Esophagus squamous epithelium (tissue), 5 donors: ENCODE results near the gene IGF1R. TPM values are rescaled to one million over a fixed set of nuclear protein-coding genes. Genes with fewer than 3 reads are reported as not detected.

ENCODE experiments used
- DNase-seq: peaks from one replicate; lab custom pipeline; 2025; lab: John Stamatoyannopoulos, UW
- H3K27ac ChIP-seq, 4 donors: fragments of 200-600 bp; sonication (generic); one replicate each; pipeline ENCODE4 v1.5.1; 2016 to 2019; ENCODE audit warnings: mild to moderate bottlenecking in 1 of 4
- H3K27me3 ChIP-seq, 4 donors: fragments of 200-600 bp; sonication (generic); 1 replicate in 3 of 4; 2 replicates in 1 of 4; pipeline versions ENCODE4 v1.5.1 to v1.6.0; 2017 to 2021; ENCODE audit warnings: antibody characterized with exemption in 1 of 4
- H3K36me3 ChIP-seq, 3 donors: fragments of 200-600 bp; sonication (generic); one replicate each; pipeline ENCODE4 v1.5.1; 2016 to 2019
- H3K4me1 ChIP-seq, 3 donors: fragments of 200-600 bp; sonication (generic); one replicate each; pipeline ENCODE4 v1.5.1; 2017 to 2019
- H3K4me3 ChIP-seq, 4 donors: fragments of 200-600 bp; sonication (generic); 1 replicate in 3 of 4; 2 replicates in 1 of 4; pipeline ENCODE4 v1.5.1; 2016 to 2019; ENCODE audit warnings: mild to moderate bottlenecking in 2 of 4, moderate library complexity in 1 of 4
- H3K9me3 ChIP-seq, 3 donors: fragments of 200-600 bp; sonication (generic); one replicate each; pipeline ENCODE4 v1.5.1; 2016 to 2019
- POLR2A ChIP-seq, 4 donors: fragments of 450-650 bp; IDR thresholded peaks; one replicate each; pipeline ENCODE4 v1.6.1; 2017; ENCODE audit warnings: antibody characterized with exemption in 4 of 4, mild to moderate bottlenecking in 4 of 4, moderate library complexity in 3 of 4
- WGBS, 2 donors: methylation state at CpG; one replicate each; pipeline ENCODE4 v1.1.5; 2018; 5-methylcytosine and 5-hydroxymethylcytosine counted together
- intact Hi-C: fragments of 100-400 bp; cut with DNase I; formaldehyde crosslinking; loops from one replicate; pipeline ENCODE4 v1.15.0; 2022
- total RNA-seq, 4 donors: library from RNA; depleted of rRNA; stranded (reverse); fragments of >200 nt; gene quantifications; one replicate each; pipeline ENCODE4 v1.1.0, GENCODE V29; 2016
- TF ChIP-seq, protein P1 (sequence below), 6 experiments: fragments of 450-650 bp in 4 of 6; fragments of 200-600 bp in 2 of 6; sonication (generic) in 2 of 6; IDR thresholded peaks; one replicate each; pipeline ENCODE4 v1.5.1; 2016 to 2019; ENCODE audit warnings: antibody characterized with exemption in 6 of 6, mild to moderate bottlenecking in 4 of 6, moderate library complexity in 4 of 6
- donor health status: DM: yes; HTN: yes; CAD: no.

IGF1R gene
- total RNA-seq, 4 donors from 2014 or later: 20.5 to 54.8 (median 40.4) TPM

DNA sequence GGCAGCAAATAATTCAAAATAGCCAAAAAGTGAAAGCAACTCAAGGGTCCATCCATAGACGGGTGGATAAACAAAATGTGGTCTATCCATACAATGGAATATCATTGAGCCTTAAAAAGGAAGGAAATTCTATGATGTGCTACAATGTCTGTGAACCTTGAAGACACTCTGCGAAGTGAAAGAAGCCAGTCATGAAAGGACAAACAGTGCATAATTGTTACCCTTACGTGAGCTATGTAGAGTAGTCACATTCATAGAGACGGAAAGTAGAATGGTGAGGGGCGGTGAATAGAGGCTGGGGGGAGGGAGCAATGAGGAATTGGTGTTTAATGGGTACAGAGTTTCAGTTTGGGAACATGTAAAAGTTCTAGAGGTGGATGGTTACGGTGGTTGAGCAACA, 18.1 kb downstream of the IGF1R start:
- Histone ChIP-seq H3K27me3 (no peaks in the 10 kb centered on the region), H3K9me3 (no peaks in the 10 kb centered on the region), H3K27ac (peak overlapping the region in 1 of 4 donors; percentile 78), H3K36me3 (no peaks in the 10 kb centered on the region), H3K4me3 (no peak overlapping the region), H3K4me1 (peaks cover 17 to 91% (median 56%) of the 10 kb centered on the region in 3 donors)
- intact Hi-C loops: loop anchor here (10.0 kb wide), 1 partner anchor 108 kb away; no protein-coding TSS in a partner anchor
- TF ChIP-seq POLR2A (IDR thresholded peaks at IDR 0.05): no peak
- TF ChIP-seq, protein P1, sequence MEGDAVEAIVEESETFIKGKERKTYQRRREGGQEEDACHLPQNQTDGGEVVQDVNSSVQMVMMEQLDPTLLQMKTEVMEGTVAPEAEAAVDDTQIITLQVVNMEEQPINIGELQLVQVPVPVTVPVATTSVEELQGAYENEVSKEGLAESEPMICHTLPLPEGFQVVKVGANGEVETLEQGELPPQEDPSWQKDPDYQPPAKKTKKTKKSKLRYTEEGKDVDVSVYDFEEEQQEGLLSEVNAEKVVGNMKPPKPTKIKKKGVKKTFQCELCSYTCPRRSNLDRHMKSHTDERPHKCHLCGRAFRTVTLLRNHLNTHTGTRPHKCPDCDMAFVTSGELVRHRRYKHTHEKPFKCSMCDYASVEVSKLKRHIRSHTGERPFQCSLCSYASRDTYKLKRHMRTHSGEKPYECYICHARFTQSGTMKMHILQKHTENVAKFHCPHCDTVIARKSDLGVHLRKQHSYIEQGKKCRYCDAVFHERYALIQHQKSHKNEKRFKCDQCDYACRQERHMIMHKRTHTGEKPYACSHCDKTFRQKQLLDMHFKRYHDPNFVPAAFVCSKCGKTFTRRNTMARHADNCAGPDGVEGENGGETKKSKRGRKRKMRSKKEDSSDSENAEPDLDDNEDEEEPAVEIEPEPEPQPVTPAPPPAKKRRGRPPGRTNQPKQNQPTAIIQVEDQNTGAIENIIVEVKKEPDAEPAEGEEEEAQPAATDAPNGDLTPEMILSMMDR (IDR thresholded peaks at IDR 0.05): no peak
- 90 to 91% methylated on average over 6 of the region's 6 CpGs for WGBS, 2 donors
- DNase-seq: no peak

- intact Hi-C loops: loop anchor here (10.0 kb wide), 1 partner anchor 108 kb away; no protein-coding TSS in a partner anchor
- WGBS, 2 donors: 68 to 76% methylated on average over 7 of the region's 7 CpGs
- Histone ChIP-seq H3K9me3 (no peaks in the 10 kb centered on the region), H3K4me3 (no peak overlapping the region), H3K27me3 (no peaks in the 10 kb centered on the region), H3K27ac (peak overlapping the region in 1 of 4 donors; percentile 78), H3K4me1 (peaks cover 17 to 91% (median 60%) of the 10 kb centered on the region in 3 donors), H3K36me3 (no peaks in the 10 kb centered on the region)
- no peak for DNase-seq
- no peak for TF ChIP-seq POLR2A (IDR thresholded peaks at IDR 0.05)
- TF ChIP-seq, protein P1 (IDR thresholded peaks at IDR 0.05): no peak
These were observed 18.5 kb downstream of the IGF1R start for GRCh38 chr15:98666841-98667240.

DNA sequence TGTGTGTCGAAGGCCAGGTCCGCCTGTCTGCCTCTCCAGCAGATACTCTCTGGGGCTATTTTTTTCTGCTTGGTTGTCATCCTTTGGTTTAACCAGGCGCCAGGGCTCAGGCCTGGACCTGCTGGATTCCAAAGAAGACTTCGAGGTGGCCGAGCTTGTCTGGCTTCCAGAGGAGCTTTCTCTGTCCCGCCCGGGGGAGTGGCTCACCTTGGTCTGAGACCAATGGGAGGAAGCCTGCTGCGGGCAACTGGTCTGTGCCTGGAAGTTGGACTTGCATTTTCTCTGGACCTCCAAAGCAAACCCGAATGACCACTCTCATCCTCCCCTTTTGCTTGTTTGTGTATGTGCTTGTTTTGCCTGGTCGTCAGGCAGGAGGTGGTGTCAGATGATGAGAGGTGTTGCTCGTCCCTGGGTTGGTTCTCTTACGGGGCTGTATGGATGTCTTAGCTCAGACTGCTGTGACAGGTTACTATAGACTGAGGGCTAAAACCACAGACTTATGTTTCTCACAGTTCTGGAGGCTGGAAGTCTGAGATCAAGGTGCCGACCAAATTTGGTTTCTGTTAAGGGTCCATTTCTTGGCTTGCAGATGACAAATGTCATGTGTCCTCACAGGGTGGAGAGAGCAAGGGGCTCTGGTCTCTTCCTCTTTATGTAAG, 19.3 kb downstream of the IGF1R start:
- intact Hi-C loops: loop anchor here (10.0 kb wide), 1 partner anchor 107 kb away; no protein-coding TSS in a partner anchor
- WGBS, 2 donors: 42 to 57% methylated on average over 4 to 12 of the region's 13 CpGs
- Histone ChIP-seq H3K36me3 (no peaks in the 10 kb centered on the region), H3K27me3 (no peaks in the 10 kb centered on the region), H3K9me3 (no peaks in the 10 kb centered on the region), H3K4me1 (peaks cover 17 to 89% (median 61%) of the 10 kb centered on the region in 3 donors), H3K4me3 (peak overlapping the region in 1 of 4 donors; percentile 9), H3K27ac (peak overlapping the region; percentile 55 to 78 (median 71))
- no peak for DNase-seq
- TF ChIP-seq, protein P1 (IDR thresholded peaks at IDR 0.05): no peak
- TF ChIP-seq POLR2A (IDR thresholded peaks at IDR 0.05): no peak

GRCh38 chr15:98668566-98669308, 20.4 kb downstream of the IGF1R start:
- DNase-seq: no peak
- intact Hi-C loops: loop anchor here (10.0 kb wide), 1 partner anchor 106 kb away; no protein-coding TSS in a partner anchor
- Histone ChIP-seq H3K4me3 (peak overlapping the region in 1 of 4 donors; percentile 7), H3K4me1 (peaks cover 17 to 82% (median 51%) of the 10 kb centered on the region in 3 donors), H3K27ac (peak overlapping the region; percentile 55 to 78 (median 71)), H3K9me3 (no peaks in the 10 kb centered on the region), H3K27me3 (no peaks in the 10 kb centered on the region), H3K36me3 (no peaks in the 10 kb centered on the region)
- TF ChIP-seq POLR2A (IDR thresholded peaks at IDR 0.05): no peak
- TF ChIP-seq, protein P1 (IDR thresholded peaks at IDR 0.05): no peak
- WGBS, 2 donors: 23 to 29% methylated on average over 9 of the region's 10 CpGs
